Nephron (organoid): ENCODE results near the gene TMEM270.
"Not testable (repeated sequence)": the region's sequence is repeated elsewhere in the genome, so short reads cannot be mapped to it uniquely, and the experiment has no call there.

Experiments
- H3K27ac Mint-ChIP-seq, 3 experiments: 2 replicates each; pipeline ENCODE4 v1.8.0; 2020; ENCODE audit warnings: mixed read lengths in 3 of 3, mild to moderate bottlenecking in 2 of 3, moderate library complexity in 1 of 3
- H3K27me3 Mint-ChIP-seq: 2 replicates; pipeline ENCODE4 v1.8.0; 2021; ENCODE audit warnings: low read depth, mild to moderate bottlenecking, moderate library complexity, mixed read lengths
- H3K36me3 Mint-ChIP-seq: 2 replicates; pipeline ENCODE4 v1.8.0; 2020; ENCODE audit warnings: low read depth, mixed read lengths
- H3K4me1 Mint-ChIP-seq: 2 replicates; pipeline ENCODE4 v1.8.0; 2020; ENCODE audit warnings: mixed read lengths
- H3K4me3 Mint-ChIP-seq, 3 experiments: 2 replicates each; pipeline ENCODE4 v1.8.0; 2020; ENCODE audit warnings: mild to moderate bottlenecking in 3 of 3, mixed read lengths in 3 of 3, moderate library complexity in 2 of 3
- H3K9me3 Mint-ChIP-seq: 2 replicates; pipeline ENCODE4 v1.8.0; 2020; ENCODE audit warnings: mixed read lengths
- CTCF ChIP-seq, 3 experiments: fragments of 200-600 bp; sonication (generic); IDR thresholded peaks; one replicate each; pipeline ENCODE4 v1.5.0; 2021; ENCODE audit warnings: antibody characterized with exemption in 3 of 3; ENCODE audit not compliant: unreplicated experiment in 3 of 3

TMEM270 gene

GRCh38 chr7:73879977-73880681 is 19.2 kb downstream of the TMEM270 start:
- Mint-ChIP-seq H3K36me3 (no peaks in the 10 kb centered on the region), H3K9me3 (no peaks in the 10 kb centered on the region), H3K27ac (no peak overlapping the region), H3K4me3 (no peak overlapping the region), H3K4me1 (peaks cover 11% of the 10 kb centered on the region), H3K27me3 (peaks cover 26% of the 10 kb centered on the region)
- no peak for TF ChIP-seq CTCF (IDR thresholded peaks at IDR 0.05; ENCODE audit: unreplicated experiment in 3 of 3)

DNA sequence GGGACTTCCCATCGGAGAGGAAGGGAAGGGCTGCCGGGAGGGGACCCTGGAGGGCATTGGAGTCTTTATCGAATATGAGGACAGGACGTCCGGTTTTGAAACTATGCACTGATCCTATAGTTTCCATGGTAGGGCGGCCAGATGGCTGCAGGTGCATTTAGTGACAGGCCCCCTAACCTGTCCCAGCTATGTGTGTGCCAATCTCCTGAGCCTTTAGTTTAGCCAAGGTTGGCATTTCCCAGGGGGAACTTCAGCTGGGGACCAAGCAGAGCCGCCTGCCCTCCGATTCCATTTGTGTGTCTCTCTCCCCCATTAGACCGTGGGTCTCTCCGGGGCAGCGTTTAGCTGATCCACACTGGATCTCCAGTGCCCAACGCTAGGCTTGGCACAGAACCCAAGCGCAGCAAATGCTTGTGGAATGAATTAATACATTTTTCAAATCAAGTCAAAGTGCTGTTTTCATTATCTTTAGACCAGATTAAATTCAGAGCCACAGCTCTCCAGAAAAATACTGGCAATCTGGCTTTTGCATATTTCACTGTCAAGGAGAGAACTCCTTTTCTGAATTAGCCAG is 19.9 kb downstream of the TMEM270 start:
- H3K36me3 Mint-ChIP-seq = no peaks in the 10 kb centered on the region
- peaks cover 12% of the 10 kb centered on the region for H3K4me1 Mint-ChIP-seq
- H3K9me3 Mint-ChIP-seq = no peaks in the 10 kb centered on the region
- H3K27ac Mint-ChIP-seq = no peak overlapping the region
- no peak for TF ChIP-seq CTCF (IDR thresholded peaks at IDR 0.05; ENCODE audit: unreplicated experiment in 3 of 3)
- no peak overlapping the region for H3K4me3 Mint-ChIP-seq
- H3K27me3 Mint-ChIP-seq = peaks cover 26% of the 10 kb centered on the region

DNA sequence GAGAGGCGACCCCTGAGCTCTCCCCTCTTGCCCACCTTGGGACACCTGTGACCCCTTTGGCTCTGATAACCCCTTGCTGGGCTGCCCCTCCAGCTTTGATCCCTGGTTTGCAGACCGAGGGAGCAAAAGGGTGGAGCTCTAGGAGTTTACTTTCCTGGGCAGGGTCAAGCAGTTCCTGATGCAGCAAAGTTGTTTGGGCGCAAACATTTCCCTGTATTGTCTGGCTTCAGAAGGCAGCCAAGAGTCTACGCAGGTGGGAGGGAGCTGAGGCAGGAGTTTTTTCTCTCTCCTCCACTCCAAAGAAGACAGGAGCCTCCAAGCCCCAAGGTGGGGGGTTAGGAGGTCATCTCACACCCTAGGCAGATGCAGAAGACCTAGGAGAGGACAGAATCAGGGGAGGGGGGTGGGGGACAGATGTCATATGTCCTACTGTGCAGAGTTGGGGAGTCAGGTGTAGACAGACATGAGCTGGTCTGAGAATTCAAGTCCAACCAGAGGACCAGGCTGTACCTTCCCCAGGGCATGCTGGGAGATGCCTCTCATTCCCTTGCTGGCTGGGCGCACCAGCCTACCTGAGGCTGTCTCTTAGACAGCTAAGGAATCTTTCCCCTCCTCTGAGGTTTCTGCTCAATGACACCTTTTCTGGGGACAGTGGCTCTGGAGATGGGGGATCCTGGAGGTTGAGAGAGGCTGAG is 20.5 kb downstream of the TMEM270 start:
- H3K27me3 Mint-ChIP-seq = peaks cover 27% of the 10 kb centered on the region
- TF ChIP-seq CTCF (IDR thresholded peaks at IDR 0.05; ENCODE audit: unreplicated experiment in 3 of 3) = no peak
- no peaks in the 10 kb centered on the region for H3K36me3 Mint-ChIP-seq
- H3K9me3 Mint-ChIP-seq = no peaks in the 10 kb centered on the region
- no peak overlapping the region for H3K4me3 Mint-ChIP-seq
- H3K4me1 Mint-ChIP-seq = peaks cover 19% of the 10 kb centered on the region
- no peak overlapping the region for H3K27ac Mint-ChIP-seq

DNA sequence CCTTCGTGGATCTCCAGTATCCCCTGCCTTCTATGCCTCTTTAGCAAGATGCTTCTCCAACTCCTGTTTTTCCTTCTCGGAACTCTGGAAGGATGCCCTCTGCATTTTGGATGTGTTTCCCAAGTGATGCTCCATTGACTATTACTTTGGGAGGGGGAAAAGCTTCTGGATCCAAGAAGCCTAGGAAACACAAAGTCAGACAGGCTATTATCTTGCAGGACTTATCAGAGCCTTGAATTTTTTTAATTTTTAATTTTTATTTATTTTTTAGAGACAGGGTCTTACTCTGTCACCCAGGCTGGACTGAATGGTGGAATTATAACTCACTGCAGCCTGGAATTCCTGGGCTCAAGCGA is 21.1 kb downstream of the TMEM270 start:
- Mint-ChIP-seq H3K27ac (no peak overlapping the region), H3K9me3 (no peaks in the 10 kb centered on the region), H3K36me3 (no peaks in the 10 kb centered on the region), H3K4me1 (peaks cover 23% of the 10 kb centered on the region), H3K4me3 (no peak overlapping the region), H3K27me3 (peaks cover 28% of the 10 kb centered on the region)
- TF ChIP-seq CTCF (IDR thresholded peaks at IDR 0.05; ENCODE audit: unreplicated experiment in 3 of 3) = no peak

DNA sequence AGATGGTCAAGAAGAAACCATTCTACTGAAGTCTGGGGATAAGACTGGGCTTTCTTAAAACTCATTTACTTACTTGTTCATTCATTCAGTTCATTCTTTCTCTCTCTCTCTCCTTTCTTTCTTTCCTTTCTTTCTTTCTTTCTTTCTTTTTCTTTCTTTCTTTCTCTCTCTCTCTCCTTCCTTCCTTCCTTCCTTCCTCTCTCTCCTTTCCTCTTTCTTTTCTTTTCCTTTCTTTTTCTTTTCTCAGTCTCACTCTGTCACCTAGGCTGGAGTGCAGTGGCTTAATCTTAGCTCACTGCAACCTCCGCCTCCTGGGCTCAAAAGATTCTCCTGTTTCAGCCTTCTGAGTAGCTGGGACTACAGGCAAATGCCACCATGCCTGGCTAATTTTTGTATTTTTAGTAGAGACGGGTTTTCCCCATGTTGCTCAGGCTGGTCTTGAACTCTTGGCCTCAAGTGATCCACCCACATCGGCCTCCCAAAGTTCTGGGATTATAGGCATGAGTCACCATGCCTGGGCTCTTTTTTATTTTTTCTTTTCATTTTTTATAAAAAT is 24.0 kb downstream of the TMEM270 start:
- not testable (repeated sequence) for H3K36me3 Mint-ChIP-seq, H3K4me3 Mint-ChIP-seq
- H3K4me1 Mint-ChIP-seq = peaks cover 36% of the 10 kb centered on the region

DNA sequence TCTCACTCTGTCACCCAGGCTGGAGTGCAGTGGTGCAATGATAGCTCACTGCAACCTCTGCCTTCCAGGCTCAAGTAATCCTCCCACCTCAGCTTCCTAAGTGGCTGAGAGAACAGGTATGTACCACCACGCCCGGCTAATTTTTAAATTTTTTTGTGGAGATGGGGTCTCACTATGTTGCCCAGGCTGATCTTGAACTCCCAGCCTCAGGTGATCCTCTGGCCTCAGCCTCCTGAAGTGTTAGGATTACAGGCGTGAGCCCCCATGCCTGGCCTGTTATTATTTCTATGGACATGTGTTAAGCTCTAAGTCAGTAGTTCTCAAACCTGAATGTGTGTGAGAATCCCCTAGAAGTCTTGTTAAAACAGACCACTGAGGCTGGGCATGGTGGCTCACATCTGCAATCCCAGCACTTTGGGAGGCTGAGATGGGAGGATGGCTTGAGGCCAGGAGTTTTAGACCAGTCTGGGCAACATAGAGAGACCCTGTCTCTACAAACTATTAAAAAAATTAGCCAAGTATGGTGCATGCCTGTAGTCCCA is 24.5 kb downstream of the TMEM270 start:
- H3K9me3 Mint-ChIP-seq = no peaks in the 10 kb centered on the region
- peak overlapping the region in 2 of 3 experiments; percentile 88 to 94 for H3K27ac Mint-ChIP-seq
- peaks cover 29% of the 10 kb centered on the region for H3K27me3 Mint-ChIP-seq
- no peak overlapping the region for H3K4me3 Mint-ChIP-seq
- no peak for TF ChIP-seq CTCF (IDR thresholded peaks at IDR 0.05; ENCODE audit: unreplicated experiment in 3 of 3)
- no peaks in the 10 kb centered on the region for H3K36me3 Mint-ChIP-seq
- H3K4me1 Mint-ChIP-seq = peaks cover 36% of the 10 kb centered on the region

More for the DNA sequence above, 24.0 kb downstream of the TMEM270 start:
- H3K27me3 Mint-ChIP-seq = peaks cover 33% of the 10 kb centered on the region
- not testable (repeated sequence) for H3K9me3 Mint-ChIP-seq, H3K27ac Mint-ChIP-seq
